Natural killer cell (primary cell): ENCODE measurements around the gene TGFBI. TPM values are rescaled to one million over a fixed set of nuclear protein-coding genes. Genes with fewer than 3 reads are reported as not detected.

Experiments used
- ATAC-seq, 3 donors: fragments of 150-1000 bp in 2 of 3; fragments of 200-7000 bp in 1 of 3; cut with Tn5 transposase; 1 replicate in 1 of 3; 2 replicates in 2 of 3; pipeline ENCODE4 v1.10.0; 2021; ENCODE audit warnings: mild to moderate bottlenecking in 2 of 3, moderate library complexity in 2 of 3
- DNase-seq, 2 donors: peaks; one replicate each; pipeline versions ENCODE4 v3.0.0 to v3.0.0-alpha.2; 2013 to 2021; ENCODE audit warnings: mixed read lengths in 1 of 2
- H3K27ac ChIP-seq: one replicate; pipeline ENCODE4 v1.5.1; 2013; ENCODE audit warnings: mild to moderate bottlenecking, low read length
- H3K27me3 ChIP-seq: one replicate; pipeline ENCODE4 v1.6.1; 2013; ENCODE audit warnings: low read length; ENCODE audit not compliant: control insufficient read depth, insufficient read depth
- H3K36me3 ChIP-seq: one replicate; pipeline ENCODE4 v1.6.1; 2013; ENCODE audit warnings: low read length; ENCODE audit not compliant: control insufficient read depth, insufficient read depth
- H3K4me1 ChIP-seq: one replicate; pipeline ENCODE4 v1.6.1; 2013; ENCODE audit warnings: low read length; ENCODE audit not compliant: control insufficient read depth, insufficient read depth
- H3K4me3 ChIP-seq: one replicate; pipeline ENCODE4 v1.5.1; 2013; ENCODE audit warnings: low read length
- H3K9me3 ChIP-seq: one replicate; pipeline ENCODE4 v1.6.1; 2013; ENCODE audit warnings: low read length; ENCODE audit not compliant: control insufficient read depth, insufficient read depth
- H3K27ac Mint-ChIP-seq, 2 donors: one replicate each; pipeline ENCODE4 v1.8.0; 2022; ENCODE audit warnings: mild to moderate bottlenecking in 2 of 2, mixed read lengths in 2 of 2, moderate library complexity in 1 of 2
- H3K27me3 Mint-ChIP-seq, 2 donors: one replicate each; pipeline ENCODE4 v1.8.0; 2022; ENCODE audit warnings: low read depth in 2 of 2, mixed read lengths in 2 of 2
- H3K36me3 Mint-ChIP-seq: one replicate; pipeline ENCODE4 v1.8.0; 2022; ENCODE audit warnings: mixed read lengths
- H3K4me1 Mint-ChIP-seq, 2 donors: one replicate each; pipeline ENCODE4 v1.8.0; 2022; ENCODE audit warnings: mixed read lengths in 2 of 2
- H3K4me3 Mint-ChIP-seq: one replicate; pipeline ENCODE4 v1.8.0; 2022; ENCODE audit warnings: mild to moderate bottlenecking, moderate library complexity, mixed read lengths
- H3K9me3 Mint-ChIP-seq, 2 donors: one replicate each; pipeline ENCODE4 v1.8.0; 2022; ENCODE audit warnings: mixed read lengths in 2 of 2
- WGBS: methylation state at CpG from one replicate; pipeline ENCODE4 v1.1.7; 2013; ENCODE audit warnings: missing lambda C conversion rate; ENCODE audit not compliant: insufficient coverage; 5-methylcytosine and 5-hydroxymethylcytosine counted together
- intact Hi-C: fragments of 100-400 bp; cut with micrococcal nuclease; formaldehyde crosslinking; loops from one replicate; pipeline ENCODE4 v1.14.2; 2022
- total RNA-seq, 4 donors: library from RNA; stranded (reverse); fragments of 120-200 nt in 1 of 4; gene quantifications; one replicate each; pipeline versions ENCODE4 v1.2.3 to v1.2.4, GENCODE V29; 2013 to 2022
- TF ChIP-seq, protein P1 (sequence below): fragments of 200-600 bp; IDR thresholded peaks from one replicate; pipeline ENCODE4 v1.8.0; 2022; ENCODE audit warnings: antibody characterized with exemption

Gene TGFBI
- total RNA-seq, 3 donors from 2014 or later (not counting 1 experiment from before 2014, with no cell fraction given), result 6.7 to 19.6 (median 18.5) TPM

GRCh38 chr5:136101884-136102283 is 73.1 kb downstream of the TGFBI start:
- no peak for ATAC-seq
- no peaks in the 10 kb centered on the region for H3K4me1 Mint-ChIP-seq
- no peaks in the 10 kb centered on the region for H3K4me1 ChIP-seq

DNA sequence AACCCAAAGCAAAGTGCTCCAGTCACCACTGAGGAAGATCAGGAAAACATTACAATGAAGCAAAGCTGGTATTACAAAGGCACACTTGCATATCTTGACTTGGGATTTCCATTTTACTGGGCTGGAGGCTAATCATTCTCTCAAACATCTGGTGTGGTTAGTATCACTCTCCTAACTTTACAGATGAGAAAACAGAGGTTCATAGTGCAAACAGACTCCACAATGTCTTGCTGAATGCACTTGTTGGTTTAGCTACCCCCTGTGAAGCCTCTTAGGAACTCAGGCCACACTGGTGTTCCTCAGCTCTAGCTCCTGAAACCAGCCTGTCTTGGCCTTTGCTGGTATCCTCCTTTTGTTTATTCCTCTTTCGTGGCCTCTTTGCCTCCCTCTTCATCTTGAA is 74.3 kb downstream of the TGFBI start:
- TF ChIP-seq, protein P1, sequence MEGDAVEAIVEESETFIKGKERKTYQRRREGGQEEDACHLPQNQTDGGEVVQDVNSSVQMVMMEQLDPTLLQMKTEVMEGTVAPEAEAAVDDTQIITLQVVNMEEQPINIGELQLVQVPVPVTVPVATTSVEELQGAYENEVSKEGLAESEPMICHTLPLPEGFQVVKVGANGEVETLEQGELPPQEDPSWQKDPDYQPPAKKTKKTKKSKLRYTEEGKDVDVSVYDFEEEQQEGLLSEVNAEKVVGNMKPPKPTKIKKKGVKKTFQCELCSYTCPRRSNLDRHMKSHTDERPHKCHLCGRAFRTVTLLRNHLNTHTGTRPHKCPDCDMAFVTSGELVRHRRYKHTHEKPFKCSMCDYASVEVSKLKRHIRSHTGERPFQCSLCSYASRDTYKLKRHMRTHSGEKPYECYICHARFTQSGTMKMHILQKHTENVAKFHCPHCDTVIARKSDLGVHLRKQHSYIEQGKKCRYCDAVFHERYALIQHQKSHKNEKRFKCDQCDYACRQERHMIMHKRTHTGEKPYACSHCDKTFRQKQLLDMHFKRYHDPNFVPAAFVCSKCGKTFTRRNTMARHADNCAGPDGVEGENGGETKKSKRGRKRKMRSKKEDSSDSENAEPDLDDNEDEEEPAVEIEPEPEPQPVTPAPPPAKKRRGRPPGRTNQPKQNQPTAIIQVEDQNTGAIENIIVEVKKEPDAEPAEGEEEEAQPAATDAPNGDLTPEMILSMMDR, result no peak
- Mint-ChIP-seq H3K4me3 (no peak overlapping the region), H3K4me1 (no peaks in the 10 kb centered on the region), H3K9me3 (no peaks in the 10 kb centered on the region), H3K27me3 (peaks cover 7 to 24% of the 10 kb centered on the region in 2 donors), H3K36me3 (no peaks in the 10 kb centered on the region), H3K27ac (no peak overlapping the region)
- Histone ChIP-seq H3K4me3 (no peak overlapping the region), H3K27ac (no peak overlapping the region), H3K36me3 (no peaks in the 10 kb centered on the region), H3K9me3 (no peaks in the 10 kb centered on the region), H3K4me1 (no peaks in the 10 kb centered on the region), H3K27me3 (no peaks in the 10 kb centered on the region)
- DNase-seq (no peak), ATAC-seq (no peak)
- WGBS, result 83% methylated on average over 1 of the region's 1 CpG
- intact Hi-C loops, result no loop called here

More at GRCh38 chr5:136101884-136102283, 73.1 kb downstream of the TGFBI start:
- no peak overlapping the region for H3K27ac ChIP-seq
- no peaks in the 10 kb centered on the region for H3K27me3 ChIP-seq
- intact Hi-C loops, result no loop called here
- TF ChIP-seq, protein P1, result no peak
- Mint-ChIP-seq H3K4me3 (no peak overlapping the region), H3K27ac (no peak overlapping the region), H3K27me3 (peaks cover 7 to 36% of the 10 kb centered on the region in 2 donors), H3K36me3 (no peaks in the 10 kb centered on the region), H3K9me3 (no peaks in the 10 kb centered on the region)
- no peaks in the 10 kb centered on the region for H3K9me3 ChIP-seq
- no peaks in the 10 kb centered on the region for H3K36me3 ChIP-seq
- H3K4me3 ChIP-seq, result no peak overlapping the region
- WGBS, result 71% methylated on average over 1 of the region's 1 CpG
- DNase-seq, result no peak

DNA sequence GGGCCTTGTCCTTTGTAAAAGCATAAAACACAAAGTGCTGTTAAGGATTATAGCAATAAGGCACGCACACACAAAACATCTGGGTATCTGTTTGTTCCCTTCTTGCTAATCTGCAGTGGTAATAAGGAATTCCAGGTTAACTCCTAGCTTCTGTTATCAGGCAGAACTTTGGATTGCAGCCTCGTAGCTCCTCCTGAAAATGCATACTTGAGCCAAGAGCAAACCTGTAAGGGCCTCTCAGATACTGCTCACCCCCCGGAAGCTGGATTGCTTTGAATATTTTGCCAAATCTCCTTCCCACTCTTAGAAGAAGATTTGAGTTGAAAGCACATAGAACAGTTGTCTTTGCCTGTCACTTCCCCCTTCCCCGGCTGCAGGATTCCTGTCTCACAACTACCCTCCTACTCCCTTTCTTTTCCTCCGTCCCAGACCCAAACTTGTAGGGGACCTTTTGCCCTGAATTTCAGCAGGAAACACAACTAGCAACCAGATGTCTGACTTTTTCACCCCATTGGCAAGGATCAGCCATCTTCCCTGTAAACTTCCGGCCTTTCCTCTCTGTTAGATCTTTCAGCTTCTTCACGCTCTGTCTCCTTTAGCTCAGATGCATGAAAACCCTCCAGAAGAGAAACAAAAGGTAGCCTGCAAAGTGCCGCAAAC is 75.6 kb downstream of the TGFBI start:
- H3K27me3 ChIP-seq, result no peaks in the 10 kb centered on the region
- no peak overlapping the region for H3K27ac ChIP-seq
- no peaks in the 10 kb centered on the region for H3K36me3 ChIP-seq
- Mint-ChIP-seq H3K27me3 (peaks cover 7 to 16% of the 10 kb centered on the region in 2 donors), H3K9me3 (no peaks in the 10 kb centered on the region), H3K4me1 (no peaks in the 10 kb centered on the region), H3K27ac (no peak overlapping the region), H3K4me3 (no peak overlapping the region), H3K36me3 (no peaks in the 10 kb centered on the region)
- DNase-seq (no peak), ATAC-seq (no peak)
- H3K9me3 ChIP-seq, result no peaks in the 10 kb centered on the region
- intact Hi-C loops, result no loop called here
- no peak overlapping the region for H3K4me3 ChIP-seq
- WGBS, result 80% methylated on average over 8 of the region's 8 CpGs
- TF ChIP-seq, protein P1, result no peak
- H3K4me1 ChIP-seq, result no peaks in the 10 kb centered on the region
